G401.6 (cell line): ENCODE results near the gene POLR2L.

ENCODE experiments used
- FAIRE-seq: peaks from 2 replicates; lab custom pipeline; 2012; peaks lifted over from hg19 to GRCh38; lab: Jason Lieb, UNC

POLR2L gene

GRCh38 chr11:826227-826621 lies 16.1 kb downstream of the POLR2L start:
- no peak for FAIRE-seq

GRCh38 chr11:825366-826226 lies 16.7 kb downstream of the POLR2L start:
- no peak for FAIRE-seq

GRCh38 chr11:824942-825341 lies 17.4 kb downstream of the POLR2L start:
- no peak for FAIRE-seq

GRCh38 chr11:824292-824880 lies 17.9 kb downstream of the POLR2L start:
- no peak for FAIRE-seq

GRCh38 chr11:823441-824291 lies 18.7 kb downstream of the POLR2L start:
- FAIRE-seq: no peak

GRCh38 chr11:821512-822371 lies 20.6 kb downstream of the POLR2L start:
- FAIRE-seq: no peak

GRCh38 chr11:820655-821511 lies 21.4 kb downstream of the POLR2L start:
- no peak for FAIRE-seq

GRCh38 chr11:819943-820649 lies 22.2 kb downstream of the POLR2L start:
- FAIRE-seq: peak; percentile 88

GRCh38 chr11:819129-819931 lies 23.0 kb downstream of the POLR2L start:
- no peak for FAIRE-seq

- FAIRE-seq: peak; percentile 64
Measured at GRCh38 chr11:818396-819128, 23.8 kb downstream of the POLR2L start, which contains the start of gene PNPLA2. Gene PNPLA2 (plus strand): TSS chr11:818914. CDS start chr11:819719, 805 bp downstream.

- FAIRE-seq: peak; percentile 96
Measured at GRCh38 chr11:816433-816779, 25.9 kb downstream of the POLR2L start.

- FAIRE-seq: no peak
Measured at GRCh38 chr11:815675-816432, 26.5 kb downstream of the POLR2L start.

- no peak for FAIRE-seq
Measured at GRCh38 chr11:813456-814096, 28.8 kb downstream of the POLR2L start.

- no peak for FAIRE-seq
Measured at GRCh38 chr11:813072-813455, 29.3 kb downstream of the POLR2L start.

GRCh38 chr11:812390-812789 lies 29.9 kb downstream of the POLR2L start:
- no peak for FAIRE-seq

- no peak for FAIRE-seq
Measured at GRCh38 chr11:811446-812245, 30.7 kb downstream of the POLR2L start.
